ENCODE measurements around the gene CRAMP1.
"Not testable (repeated sequence)": the region's sequence is repeated elsewhere in the genome, so short reads cannot be mapped to it uniquely, and the experiment has no call there.

The CRAMP1 gene

DNA sequence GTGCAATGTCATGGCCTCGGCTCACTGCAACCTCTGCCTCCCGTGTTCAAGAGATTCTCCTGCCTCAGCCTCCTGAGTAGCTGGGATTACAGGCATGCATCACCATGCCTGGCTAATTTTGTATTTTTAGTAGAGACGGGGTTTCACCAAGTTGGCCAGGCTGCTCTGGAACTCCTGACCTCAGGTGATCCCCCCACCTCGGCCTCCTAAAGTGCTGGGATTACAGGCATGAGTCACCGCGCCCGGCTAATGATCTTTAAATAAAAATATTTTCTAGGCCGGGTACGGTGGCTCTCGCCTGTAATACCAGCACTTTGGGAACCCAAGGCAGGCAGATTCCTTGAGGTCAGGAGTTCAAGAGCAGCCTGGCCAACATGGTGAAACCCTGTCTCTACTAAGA is 106.1 kb downstream of the CRAMP1 start:
- DNase-seq: not testable (repeated sequence)

DNA sequence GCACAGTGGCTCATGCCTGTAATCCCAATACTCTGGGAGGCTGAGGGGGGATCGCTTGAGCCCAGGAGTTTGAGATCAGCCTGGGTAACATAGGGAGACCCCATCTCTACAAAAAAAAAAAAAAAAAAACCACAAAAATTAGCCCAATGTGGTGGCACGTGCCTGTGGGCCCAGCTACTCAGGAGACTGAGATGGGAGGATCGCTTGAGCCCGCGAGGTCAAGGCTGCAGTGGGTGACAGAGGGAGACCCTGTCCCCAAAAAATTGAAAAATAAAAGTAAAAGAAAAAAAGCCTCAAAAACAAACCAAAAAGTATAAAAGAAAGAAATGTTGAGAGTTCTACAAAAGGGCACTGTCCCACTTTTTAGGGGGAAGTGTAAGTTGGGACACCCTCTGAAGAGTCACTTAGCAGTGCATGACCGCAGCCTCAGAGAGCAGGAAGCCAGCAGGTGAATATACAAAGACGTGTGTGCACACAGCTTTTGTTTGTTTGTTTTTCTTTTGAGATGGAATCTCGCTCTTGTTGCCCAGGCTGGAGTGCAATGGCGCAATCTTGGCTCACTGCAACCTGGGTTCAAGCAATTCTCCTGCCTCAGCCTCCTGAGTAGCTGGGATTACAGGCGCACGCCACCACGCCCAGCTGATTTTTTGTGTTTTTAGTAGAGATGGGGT is 107.5 kb downstream of the CRAMP1 start:
- DNase-seq: peak; percentile 10

DNA sequence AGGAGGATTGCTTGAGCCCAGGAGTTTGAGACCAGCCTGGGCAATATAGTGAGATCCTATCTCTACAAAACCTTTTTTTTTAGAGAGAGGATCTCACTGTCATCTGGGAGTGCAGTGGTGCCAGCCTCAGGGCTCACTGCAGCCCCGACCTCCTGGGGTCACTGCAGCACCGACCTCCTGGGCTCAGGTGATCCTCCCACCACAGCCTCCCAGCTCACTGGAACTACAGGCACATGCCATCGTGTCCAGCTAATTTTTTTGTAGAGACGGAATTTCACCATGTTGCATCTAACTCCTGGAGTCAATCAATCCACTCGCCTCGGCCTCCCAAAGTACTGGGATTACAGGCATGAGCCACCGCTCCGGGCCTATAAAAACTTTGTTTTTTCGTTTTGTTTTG is 109.2 kb downstream of the CRAMP1 start:
- DNase-seq: no peak

DNA sequence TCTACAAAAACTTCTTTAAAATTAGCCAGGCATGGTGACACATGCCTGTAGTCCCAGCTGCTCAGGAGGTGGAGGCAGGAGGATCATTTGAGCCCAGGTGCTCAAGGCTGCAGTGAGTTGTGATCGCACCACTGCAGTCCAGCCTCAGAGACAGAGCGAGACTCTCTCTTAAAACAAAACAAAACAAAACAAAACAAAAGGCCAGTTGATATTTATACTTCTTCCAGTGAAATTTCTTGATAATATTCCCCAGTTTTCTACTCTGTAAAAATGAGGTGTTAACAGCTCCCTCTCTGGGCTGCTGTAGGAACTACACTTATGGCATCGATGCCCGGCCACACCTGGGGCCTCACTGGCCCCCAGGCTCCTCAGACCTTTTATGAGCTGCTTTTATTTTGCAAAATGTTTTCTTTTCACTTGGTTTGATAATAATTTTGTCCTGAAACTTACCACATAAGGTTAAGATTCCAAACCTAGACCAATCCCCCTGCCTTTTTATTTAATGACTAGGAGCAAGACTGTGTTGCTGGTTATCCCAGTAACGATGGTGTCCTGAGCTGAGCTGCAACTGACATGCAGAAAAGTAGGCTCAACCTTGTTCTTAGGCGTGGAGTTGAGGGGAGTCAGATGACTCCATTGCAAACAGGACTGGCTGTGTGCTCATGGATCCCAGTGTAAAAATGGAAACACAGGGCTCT is 111.4 kb downstream of the CRAMP1 start:
- peak; percentile 69 for DNase-seq

DNA sequence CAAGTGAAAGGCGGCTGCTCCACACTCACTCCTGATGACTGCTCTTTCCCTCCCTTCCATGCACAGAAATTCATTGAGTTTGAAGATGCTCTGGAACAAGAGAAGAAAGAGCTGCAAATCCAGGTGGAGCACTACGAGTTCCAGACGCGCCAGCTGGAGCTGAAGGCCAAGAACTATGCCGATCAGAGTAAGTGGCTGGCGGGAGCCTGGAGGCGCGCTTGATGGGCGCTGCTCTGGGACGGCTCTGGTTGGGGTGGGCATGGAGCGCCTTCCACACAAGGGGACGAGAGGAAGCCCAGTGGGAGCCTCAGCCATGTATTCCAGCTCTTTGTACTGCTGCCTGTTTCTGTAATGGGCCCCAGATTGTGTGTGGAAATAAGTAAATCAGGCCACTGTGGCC is 112.3 kb downstream of the CRAMP1 start:
- DNase-seq: no peak

DNA sequence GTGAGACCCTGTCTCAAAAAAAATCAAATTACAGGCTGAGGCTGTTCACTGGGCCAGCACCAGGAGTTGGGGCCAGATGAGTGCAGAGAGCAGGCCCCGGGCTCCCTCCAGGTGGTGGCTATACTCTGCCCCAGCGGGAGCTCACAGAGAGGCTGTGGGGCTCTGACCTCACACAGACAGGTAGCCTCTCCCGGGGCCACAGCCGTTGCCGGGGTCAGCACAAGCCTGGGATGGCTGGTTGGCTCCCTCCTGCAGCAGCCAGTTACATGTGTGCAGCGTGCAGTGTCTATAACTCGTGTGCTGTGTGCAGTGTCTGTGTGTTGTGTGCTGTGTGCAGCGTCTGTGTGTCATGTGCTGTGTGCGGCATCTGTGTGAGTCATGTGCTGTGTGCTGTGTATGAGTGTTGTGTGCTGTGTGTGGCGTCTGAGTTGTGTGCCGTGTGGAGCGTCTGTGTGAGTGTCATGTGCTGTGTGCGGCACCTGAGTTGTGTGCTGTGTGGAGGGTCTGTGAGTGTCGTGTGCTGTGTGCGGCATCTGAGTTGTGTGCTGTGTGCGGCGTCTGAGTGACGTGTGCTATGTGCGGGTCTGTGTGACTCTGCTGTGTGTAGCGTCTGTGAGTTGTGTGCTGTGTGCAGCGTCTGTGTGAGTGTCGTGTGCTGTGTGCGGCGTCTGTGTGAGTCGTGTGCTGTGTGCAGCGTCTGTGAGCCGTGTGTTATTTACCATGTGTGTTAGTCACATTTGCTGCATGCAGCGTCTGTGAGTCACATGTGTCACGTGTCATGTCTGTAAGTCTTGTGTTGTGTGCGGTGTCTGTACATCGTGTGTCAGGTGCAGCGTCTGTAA is 114.7 kb downstream of the CRAMP1 start:
- no peak for DNase-seq

Data from hematopoietic multipotent progenitor cell treated with erythropoietin and hydrocortisone succinate and interleukin-3 and kit ligand, for 4 days (in vitro differentiated cells).